K562 (cell line): ENCODE data around the gene NMRK2. TPM values are rescaled to one million over a fixed set of nuclear protein-coding genes. Genes with fewer than 3 reads are reported as not detected.

Source experiments
- BRF1 ChIP-seq: IDR thresholded peaks from 3 replicates; pipeline ENCODE4 v1.6.1; 2011; ENCODE audit warnings: borderline replicate concordance, mild to moderate bottlenecking; ENCODE audit not compliant: insufficient read length; ENCODE audit errors: extremely low read depth
- CBFB ChIP-seq: sonication (generic); formaldehyde crosslinking; IDR thresholded peaks from 2 replicates; pipeline ENCODE4 v1.4.0; 2020; ENCODE audit warnings: mild to moderate bottlenecking, missing genetic modification reagents
- CCAR2 ChIP-seq: fragments of 200-400 bp; formaldehyde crosslinking; IDR thresholded peaks from 2 replicates; pipeline ENCODE4 v1.6.1; 2017; ENCODE audit warnings: mild to moderate bottlenecking, low read depth, low read length
- CSDE1 ChIP-seq, 2 experiments: fragments of 450-650 bp; IDR thresholded peaks; 2 replicates each; pipeline ENCODE4 v1.6.1; 2016; ENCODE audit warnings: mild to moderate bottlenecking in 1 of 2
- LCOR ChIP-seq: sonication (generic); formaldehyde crosslinking; IDR thresholded peaks from 2 replicates; pipeline ENCODE4 v1.8.0; 2022; ENCODE audit warnings: mild to moderate bottlenecking, missing genetic modification reagents
- SIX5 ChIP-seq, 2 experiments: IDR thresholded peaks; 2 replicates each; pipeline ENCODE4 v1.6.1; 2011; ENCODE audit warnings: low read length in 2 of 2, borderline replicate concordance in 1 of 2, low read depth in 1 of 2, mild to moderate bottlenecking in 1 of 2, moderate library complexity in 1 of 2; ENCODE audit not compliant: insufficient read depth in 1 of 2
- STAT5B ChIP-seq: fragments of 250-450 bp; sonication (Bioruptor Pico); IDR thresholded peaks from 2 replicates; pipeline ENCODE4 v1.8.0; 2021; ENCODE audit warnings: mild to moderate bottlenecking, inconsistent platforms
- TOE1 ChIP-seq, 2 experiments: fragments of 450-650 bp in 1 of 2; sonication (generic) in 1 of 2; formaldehyde crosslinking in 1 of 2; IDR thresholded peaks; 2 replicates each; pipeline versions ENCODE4 v1.7.1 to v1.8.0; 2016 to 2022; ENCODE audit warnings: borderline replicate concordance in 2 of 2, mild to moderate bottlenecking in 2 of 2, antibody characterized with exemption in 1 of 2, inconsistent platforms in 1 of 2, low read depth in 1 of 2, missing genetic modification reagents in 1 of 2, moderate library complexity in 1 of 2
- ZBTB17 ChIP-seq: fragments of 450-650 bp; formaldehyde crosslinking; IDR thresholded peaks from 2 replicates; pipeline ENCODE4 v1.4.0; 2020; ENCODE audit warnings: mild to moderate bottlenecking
- ZNF146 ChIP-seq: IDR thresholded peaks from one replicate; pipeline ENCODE4 v1.6.1; 2018; ENCODE audit warnings: missing compliant biosample characterization; ENCODE audit not compliant: unreplicated experiment
- ZNF324 ChIP-seq: fragments of 250-450 bp; sonication (Bioruptor Pico); IDR thresholded peaks from 2 replicates; pipeline ENCODE4 v1.4.0; 2020; ENCODE audit warnings: mild to moderate bottlenecking
- ZNF431 ChIP-seq: sonication (generic); formaldehyde crosslinking; IDR thresholded peaks from 2 replicates; pipeline ENCODE4 v1.8.0; 2022; ENCODE audit warnings: mild to moderate bottlenecking, missing genetic modification reagents
- ZNF668 ChIP-seq: fragments of 250-450 bp; sonication (Bioruptor Pico); IDR thresholded peaks from 2 replicates; pipeline ENCODE4 v1.8.0; 2022; ENCODE audit warnings: mild to moderate bottlenecking, inconsistent platforms
- polyA plus RNA-seq, 8 experiments: library from polyadenylated mRNA; depleted of rRNA in 4 of 8; stranded (reverse) in 5 of 8; unstranded in 3 of 8; fragments of >200 nt; fragmentation: Nextera tagmentation in 2 of 8; fragmentation: Illumina TruSeq in 1 of 8; extraction: Ambion mirVana in 2 of 8; extraction: Trizol in 1 of 8; gene quantifications; 2 replicates each; pipeline versions ENCODE4 v1.2.1 to v1.2.3, GENCODE V29; 2011 to 2014; ENCODE audit warnings: inconsistent platforms in 1 of 8, missing spikeins in 1 of 8
- total RNA-seq, 7 experiments: library from RNA; depleted of rRNA in 6 of 7; stranded (reverse); fragments of >200 nt in 6 of 7; fragmentation: Illumina TruSeq in 2 of 7; extraction: Trizol in 2 of 7; gene quantifications; 2 replicates each; pipeline versions ENCODE4 v1.2.1 to v1.2.3, GENCODE V29; 2011 to 2021; ENCODE audit warnings: low replicate concordance in 1 of 7
- TF ChIP-seq, protein P1 (sequence below), 2 experiments: fragments of 450-650 bp in 1 of 2; sonication (generic) in 1 of 2; formaldehyde crosslinking in 1 of 2; IDR thresholded peaks; 2 replicates each; pipeline versions ENCODE4 v1.7.1 to v1.9.0; 2016 to 2022; ENCODE audit warnings: inconsistent platforms in 1 of 2, mild to moderate bottlenecking in 1 of 2, missing genetic modification reagents in 1 of 2
- TF ChIP-seq, protein P2 (sequence below): IDR thresholded peaks from 2 replicates; pipeline ENCODE4 v1.6.1; 2014; ENCODE audit warnings: antibody characterized with exemption
- TF ChIP-seq, protein P3 (sequence below): sonication (generic); formaldehyde crosslinking; IDR thresholded peaks from 2 replicates; pipeline ENCODE4 v1.9.0; 2022; ENCODE audit warnings: mild to moderate bottlenecking, missing genetic modification reagents

Gene NMRK2
- total and polyA plus RNA-seq, 9 of the 15 experiments (the other 6 are each of a cell fraction or from before 2014, with no cell fraction given) = not detected

DNA sequence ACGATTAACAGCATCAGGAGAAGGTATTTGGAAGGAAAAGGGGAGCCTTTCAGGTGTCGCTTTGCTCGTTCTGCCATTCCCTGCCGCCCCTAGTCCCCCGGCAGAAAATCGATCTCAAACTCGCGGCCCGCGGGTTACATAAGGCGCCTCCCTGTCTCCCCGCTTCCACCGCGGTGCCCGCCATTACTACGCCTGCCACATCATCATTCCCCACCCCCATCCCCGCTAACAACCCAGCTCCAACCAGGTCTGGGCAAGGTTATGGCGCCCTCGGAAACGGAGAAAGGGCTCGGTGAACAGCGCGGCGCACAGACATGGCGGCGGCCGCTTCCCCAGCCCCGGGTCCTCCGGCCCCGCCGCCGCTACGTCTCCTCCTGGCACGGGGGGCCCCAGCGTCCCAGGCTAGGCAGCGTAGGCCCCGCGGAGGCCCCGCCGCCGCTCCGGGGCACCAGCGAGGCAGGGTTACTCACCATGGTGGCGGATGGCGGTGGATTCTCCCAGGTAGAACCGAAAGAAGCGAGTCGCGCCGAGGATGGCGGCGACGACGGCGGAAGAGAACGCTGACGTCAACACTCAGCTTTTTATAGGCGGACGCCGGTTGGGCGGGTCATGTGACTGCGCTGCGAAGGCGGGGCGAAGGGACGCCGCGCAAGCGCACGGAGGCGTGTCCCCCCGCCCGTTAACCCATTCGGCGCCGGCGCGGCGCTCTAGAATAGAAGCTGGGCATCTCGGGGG, 52.2 kb downstream of the NMRK2 start, which contains the start of gene EEF2 (continued):
- TF ChIP-seq, protein P1, sequence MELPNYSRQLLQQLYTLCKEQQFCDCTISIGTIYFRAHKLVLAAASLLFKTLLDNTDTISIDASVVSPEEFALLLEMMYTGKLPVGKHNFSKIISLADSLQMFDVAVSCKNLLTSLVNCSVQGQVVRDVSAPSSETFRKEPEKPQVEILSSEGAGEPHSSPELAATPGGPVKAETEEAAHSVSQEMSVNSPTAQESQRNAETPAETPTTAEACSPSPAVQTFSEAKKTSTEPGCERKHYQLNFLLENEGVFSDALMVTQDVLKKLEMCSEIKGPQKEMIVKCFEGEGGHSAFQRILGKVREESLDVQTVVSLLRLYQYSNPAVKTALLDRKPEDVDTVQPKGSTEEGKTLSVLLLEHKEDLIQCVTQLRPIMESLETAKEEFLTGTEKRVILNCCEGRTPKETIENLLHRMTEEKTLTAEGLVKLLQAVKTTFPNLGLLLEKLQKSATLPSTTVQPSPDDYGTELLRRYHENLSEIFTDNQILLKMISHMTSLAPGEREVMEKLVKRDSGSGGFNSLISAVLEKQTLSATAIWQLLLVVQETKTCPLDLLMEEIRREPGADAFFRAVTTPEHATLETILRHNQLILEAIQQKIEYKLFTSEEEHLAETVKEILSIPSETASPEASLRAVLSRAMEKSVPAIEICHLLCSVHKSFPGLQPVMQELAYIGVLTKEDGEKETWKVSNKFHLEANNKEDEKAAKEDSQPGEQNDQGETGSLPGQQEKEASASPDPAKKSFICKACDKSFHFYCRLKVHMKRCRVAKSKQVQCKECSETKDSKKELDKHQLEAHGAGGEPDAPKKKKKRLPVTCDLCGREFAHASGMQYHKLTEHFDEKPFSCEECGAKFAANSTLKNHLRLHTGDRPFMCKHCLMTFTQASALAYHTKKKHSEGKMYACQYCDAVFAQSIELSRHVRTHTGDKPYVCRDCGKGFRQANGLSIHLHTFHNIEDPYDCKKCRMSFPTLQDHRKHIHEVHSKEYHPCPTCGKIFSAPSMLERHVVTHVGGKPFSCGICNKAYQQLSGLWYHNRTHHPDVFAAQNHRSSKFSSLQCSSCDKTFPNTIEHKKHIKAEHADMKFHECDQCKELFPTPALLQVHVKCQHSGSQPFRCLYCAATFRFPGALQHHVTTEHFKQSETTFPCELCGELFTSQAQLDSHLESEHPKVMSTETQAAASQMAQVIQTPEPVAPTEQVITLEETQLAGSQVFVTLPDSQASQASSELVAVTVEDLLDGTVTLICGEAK (IDR thresholded peaks at IDR 0.05) = no peak
- TF ChIP-seq, protein P1 (CRISPR knock-in tag; IDR thresholded peaks at IDR 0.05) = no peak; the same call in 1 of the 2 replicates
- TF ChIP-seq CCAR2 (no peak), ZNF431 (peak; percentile 68; the same call in 1 of the 2 replicates), CBFB (CRISPR knock-in tag) (no peak), TOE1 (IDR thresholded peaks at IDR 0.05; ENCODE audit: borderline replicate concordance) (peak; percentile 98), TOE1 (CRISPR knock-in tag; IDR thresholded peaks at IDR 0.05; ENCODE audit: borderline replicate concordance, low read depth) (no peak), BRF1 (no peak), SIX5 (IDR thresholded peaks at IDR 0.05; ENCODE audit: borderline replicate concordance in 1 of 2, insufficient read depth in 1 of 2, low read depth in 1 of 2, low read length in 2 of 2) (no peak), LCOR (CRISPR knock-in tag) (peak; percentile 69), CSDE1 (IDR thresholded peaks at IDR 0.05) (no peak; a peak in 1 of 4 replicates), ZNF146 (CRISPR knock-in tag) (no peak), ZNF324 (CRISPR knock-in tag) (no peak), ZBTB17 (CRISPR knock-in tag) (peak; percentile 59; the same call in 1 of the 2 replicates), STAT5B (no peak), ZNF668 (CRISPR knock-in tag) (peak; percentile 43; the same call in 1 of the 2 replicates)
- TF ChIP-seq, protein P2, sequence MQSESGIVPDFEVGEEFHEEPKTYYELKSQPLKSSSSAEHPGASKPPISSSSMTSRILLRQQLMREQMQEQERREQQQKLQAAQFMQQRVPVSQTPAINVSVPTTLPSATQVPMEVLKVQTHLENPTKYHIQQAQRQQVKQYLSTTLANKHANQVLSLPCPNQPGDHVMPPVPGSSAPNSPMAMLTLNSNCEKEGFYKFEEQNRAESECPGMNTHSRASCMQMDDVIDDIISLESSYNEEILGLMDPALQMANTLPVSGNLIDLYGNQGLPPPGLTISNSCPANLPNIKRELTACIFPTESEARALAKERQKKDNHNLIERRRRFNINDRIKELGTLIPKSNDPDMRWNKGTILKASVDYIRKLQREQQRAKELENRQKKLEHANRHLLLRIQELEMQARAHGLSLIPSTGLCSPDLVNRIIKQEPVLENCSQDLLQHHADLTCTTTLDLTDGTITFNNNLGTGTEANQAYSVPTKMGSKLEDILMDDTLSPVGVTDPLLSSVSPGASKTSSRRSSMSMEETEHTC = no peak
- TF ChIP-seq, protein P3, sequence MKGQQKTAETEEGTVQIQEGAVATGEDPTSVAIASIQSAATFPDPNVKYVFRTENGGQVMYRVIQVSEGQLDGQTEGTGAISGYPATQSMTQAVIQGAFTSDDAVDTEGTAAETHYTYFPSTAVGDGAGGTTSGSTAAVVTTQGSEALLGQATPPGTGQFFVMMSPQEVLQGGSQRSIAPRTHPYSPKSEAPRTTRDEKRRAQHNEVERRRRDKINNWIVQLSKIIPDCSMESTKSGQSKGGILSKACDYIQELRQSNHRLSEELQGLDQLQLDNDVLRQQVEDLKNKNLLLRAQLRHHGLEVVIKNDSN (CRISPR knock-in tag) = peak; percentile 98
